Activated naive CD8-positive, alpha-beta T cell treated with anti-CD3 and anti-CD28 coated beads, Interleukin-2, amount 50 U/mL, for 16 hours (primary cell): ENCODE data around the gene HMOX2.

Experiments used
- DNase-seq: peaks from one replicate; pipeline ENCODE4 v3.0.0-alpha.2; 2020; ENCODE audit warnings: low read depth, low spot score

Gene HMOX2

GRCh38 chr16:4556580-4556979 is 80.4 kb downstream of the HMOX2 start:
- no peak for DNase-seq

GRCh38 chr16:4557973-4558372 is 81.8 kb downstream of the HMOX2 start:
- no peak for DNase-seq
